Esophagus muscularis mucosa (tissue), 4 donors: ENCODE data around the gene VEGFD. TPM values are rescaled to one million over a fixed set of nuclear protein-coding genes. Genes with fewer than 3 reads are reported as not detected.

ENCODE experiments used
- DNase-seq: peaks from one replicate; pipeline ENCODE4 v3.0.0-alpha.2; 2017; ENCODE audit errors: extremely low spot score
- H3K27ac ChIP-seq, 4 donors: fragments of 200-600 bp; sonication (generic); replicated peaks in 1 of 4; 1 replicate in 3 of 4; 2 replicates in 1 of 4; pipeline ENCODE4 v1.5.1; 2016 to 2019; ENCODE audit warnings: mild to moderate bottlenecking in 1 of 4
- H3K27me3 ChIP-seq, 4 donors: fragments of 200-600 bp; sonication (generic); one replicate each; pipeline versions ENCODE4 v1.5.1 to v1.6.0; 2016 to 2019
- H3K36me3 ChIP-seq, 4 donors: fragments of 200-600 bp; sonication (generic); one replicate each; pipeline ENCODE4 v1.5.1; 2016 to 2019
- H3K4me1 ChIP-seq, 4 donors: fragments of 200-600 bp; sonication (generic); one replicate each; pipeline ENCODE4 v1.5.1; 2016 to 2019
- H3K4me3 ChIP-seq, 4 donors: fragments of 200-600 bp; sonication (generic); 1 replicate in 2 of 4; 2 replicates in 2 of 4; pipeline ENCODE4 v1.5.1; 2016 to 2019; ENCODE audit warnings: mild to moderate bottlenecking in 4 of 4, moderate library complexity in 1 of 4
- H3K9me3 ChIP-seq, 4 donors: fragments of 200-600 bp; sonication (generic); 1 replicate in 3 of 4; 2 replicates in 1 of 4; pipeline ENCODE4 v1.5.1; 2016 to 2019
- CTCF ChIP-seq, 3 experiments: fragments of 200-600 bp in 2 of 3; fragments of 450-650 bp in 1 of 3; sonication (generic) in 2 of 3; IDR thresholded peaks; one replicate each; pipeline ENCODE4 v1.5.1; 2017 to 2019; ENCODE audit warnings: antibody characterized with exemption in 3 of 3, mild to moderate bottlenecking in 2 of 3, moderate library complexity in 1 of 3
- EP300 ChIP-seq: sonication (generic); formaldehyde crosslinking; IDR thresholded peaks from one replicate; pipeline ENCODE4 v1.6.1; 2017; ENCODE audit warnings: antibody characterized with exemption
- POLR2A ChIP-seq: fragments of 450-650 bp; IDR thresholded peaks from one replicate; pipeline ENCODE4 v1.6.1; 2017; ENCODE audit warnings: antibody characterized with exemption, moderate library complexity, mild to moderate bottlenecking, low read depth
- POLR2AphosphoS5 ChIP-seq, 2 donors: sonication (generic); formaldehyde crosslinking; IDR thresholded peaks; one replicate each; pipeline ENCODE4 v1.6.1; 2017; ENCODE audit warnings: antibody characterized with exemption in 2 of 2
- WGBS: methylation state at CpG from one replicate; pipeline ENCODE4 v1.1.5; 2018; 5-methylcytosine and 5-hydroxymethylcytosine counted together
- intact Hi-C: fragments of 100-400 bp; cut with DNase I; formaldehyde crosslinking; loops from one replicate; pipeline ENCODE4 v1.15.1; 2023
- total RNA-seq, 4 donors: library from RNA; depleted of rRNA; stranded (reverse); fragments of >200 nt; gene quantifications; one replicate each; pipeline versions ENCODE4 v1.1.0 to v1.2.1, GENCODE V29; 2016

Gene VEGFD
- total RNA-seq, 4 donors from 2014 or later = 1.8 to 6.0 (median 3.7) TPM

DNA sequence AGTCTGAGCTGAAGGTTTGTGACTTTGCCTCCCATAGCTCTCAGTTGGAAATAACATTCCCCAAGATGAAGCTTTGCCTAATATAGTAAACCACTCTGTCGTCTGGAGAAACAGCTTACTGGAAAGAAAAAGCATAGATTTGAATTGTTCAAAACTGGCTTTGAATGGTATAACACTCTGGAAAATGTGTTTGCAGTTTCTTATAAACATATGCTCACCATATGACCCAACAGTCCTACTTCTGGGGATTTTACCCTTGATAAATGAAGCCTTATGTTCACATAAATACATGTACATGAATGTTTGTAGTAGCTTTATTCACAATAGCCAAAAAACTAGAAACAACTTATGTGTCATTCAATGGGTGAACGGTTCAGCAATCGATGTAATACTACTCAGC lies 10.2 kb downstream of the VEGFD start:
- intact Hi-C loops = no loop called here
- WGBS = 64% methylated on average over 3 of the region's 3 CpGs
- DNase-seq = no peak

GRCh38 chrX:15366506-15367352 lies 17.5 kb downstream of the VEGFD start:
- H3K9me3 ChIP-seq = no peaks in the 10 kb centered on the region
- H3K4me1 ChIP-seq = no peaks in the 10 kb centered on the region
- TF ChIP-seq POLR2A (no peak), CTCF (IDR thresholded peaks at IDR 0.05) (no peak), EP300 (no peak), POLR2AphosphoS5 (IDR thresholded peaks at IDR 0.05) (no peak)
- WGBS = 76% methylated on average over 9 of the region's 9 CpGs
- intact Hi-C loops = no loop called here
- no peak overlapping the region for H3K4me3 ChIP-seq
- DNase-seq = no peak
- H3K27ac ChIP-seq = no peak overlapping the region
- peaks cover 0 to 9% (median 0%) of the 10 kb centered on the region in 4 donors for H3K36me3 ChIP-seq
- H3K27me3 ChIP-seq = no peaks in the 10 kb centered on the region

More for the DNA sequence above, 10.2 kb downstream of the VEGFD start:
- Histone ChIP-seq H3K9me3 (no peaks in the 10 kb centered on the region), H3K4me3 (no peak overlapping the region), H3K36me3 (no peaks in the 10 kb centered on the region), H3K4me1 (no peaks in the 10 kb centered on the region), H3K27ac (no peak overlapping the region), H3K27me3 (no peaks in the 10 kb centered on the region)
- TF ChIP-seq CTCF (IDR thresholded peaks at IDR 0.05) = no peak
- no peak for TF ChIP-seq EP300
- no peak for TF ChIP-seq POLR2A
- TF ChIP-seq POLR2AphosphoS5 (IDR thresholded peaks at IDR 0.05) = no peak

GRCh38 chrX:15359701-15360100 lies 24.5 kb downstream of the VEGFD start:
- WGBS = 63% methylated on average over 2 of the region's 2 CpGs
- Histone ChIP-seq H3K27me3 (no peaks in the 10 kb centered on the region), H3K4me3 (no peak overlapping the region), H3K9me3 (no peaks in the 10 kb centered on the region), H3K4me1 (no peaks in the 10 kb centered on the region), H3K27ac (no peak overlapping the region), H3K36me3 (peaks cover 0 to 9% (median 0%) of the 10 kb centered on the region in 4 donors)
- intact Hi-C loops = loop anchor here (10.0 kb wide), 1 partner anchor 205 kb away; no protein-coding TSS in a partner anchor
- TF ChIP-seq EP300 (no peak), POLR2A (no peak), CTCF (IDR thresholded peaks at IDR 0.05) (no peak), POLR2AphosphoS5 (IDR thresholded peaks at IDR 0.05) (no peak)
- no peak for DNase-seq

GRCh38 chrX:15358533-15358932 lies 25.7 kb downstream of the VEGFD start:
- intact Hi-C loops = loop anchor here (10.0 kb wide), 1 partner anchor 206 kb away; no protein-coding TSS in a partner anchor
- H3K27ac ChIP-seq = no peak overlapping the region
- H3K4me1 ChIP-seq = no peaks in the 10 kb centered on the region
- WGBS = 78% methylated on average over 2 of the region's 2 CpGs
- no peak for TF ChIP-seq EP300
- TF ChIP-seq POLR2AphosphoS5 (IDR thresholded peaks at IDR 0.05) = no peak
- TF ChIP-seq CTCF (IDR thresholded peaks at IDR 0.05) = no peak
- no peak for TF ChIP-seq POLR2A
- H3K36me3 ChIP-seq = peaks cover 0 to 9% (median 0%) of the 10 kb centered on the region in 4 donors
- no peaks in the 10 kb centered on the region for H3K9me3 ChIP-seq
- no peak for DNase-seq
- H3K4me3 ChIP-seq = no peak overlapping the region
- no peaks in the 10 kb centered on the region for H3K27me3 ChIP-seq
